B cell (primary cell): ENCODE data around the gene SPINT4. TPM values are rescaled to one million over a fixed set of nuclear protein-coding genes. Genes with fewer than 3 reads are reported as not detected.
"Not testable (repeated sequence)": the region's sequence is repeated elsewhere in the genome, so short reads cannot be mapped to it uniquely, and the experiment has no call there.

ENCODE experiments used
- ATAC-seq: fragments of 200-7000 bp; cut with Tn5 transposase; one replicate; pipeline ENCODE4 v1.10.0; 2021; ENCODE audit warnings: low read depth, mild to moderate bottlenecking, moderate number of reproducible peaks, moderate library complexity
- CTCF ChIA-PET: fragments of 350-600 bp; sonication (Branson Sonifier 250); formaldehyde crosslinking; loops from one replicate; lab custom pipeline; 2021; ENCODE audit warnings: antibody characterized with exemption, inconsistent platforms; lab: Charles Lee
- POLR2A ChIA-PET: fragments of 350-600 bp; sonication (Branson Sonifier 250); formaldehyde crosslinking; loops from one replicate; lab custom pipeline; 2021; ENCODE audit warnings: antibody characterized with exemption; lab: Charles Lee
- DNase-seq: peaks from one replicate; pipeline ENCODE4 v3.0.0; 2013
- H2AFZ ChIP-seq: 2 replicates; pipeline ENCODE4 v1.6.1; 2012; ENCODE audit warnings: mild to moderate bottlenecking, low read depth, low read length; ENCODE audit not compliant: insufficient read depth, poor library complexity, severe bottlenecking
- H3K27ac ChIP-seq, 2 donors: 1 replicate in 1 of 2; 2 replicates in 1 of 2; pipeline ENCODE4 v1.5.1; 2012 to 2013; ENCODE audit warnings: low read length in 2 of 2, mild to moderate bottlenecking in 2 of 2, moderate library complexity in 1 of 2
- H3K27me3 ChIP-seq, 4 experiments: fragments of 200-600 bp in 1 of 4; sonication (generic) in 1 of 4; replicated peaks in 1 of 4; 1 replicate in 2 of 4; 2 replicates in 2 of 4; pipeline versions ENCODE4 v1.6.1 to v1.7.0; 2013 to 2016; ENCODE audit warnings: low read length in 3 of 4, mild to moderate bottlenecking in 2 of 4, mixed read lengths in 1 of 4, moderate library complexity in 1 of 4; ENCODE audit not compliant: insufficient read depth in 4 of 4, control insufficient read depth in 3 of 4; ENCODE audit errors: control extremely low read depth in 1 of 4
- H3K36me3 ChIP-seq, 2 experiments: replicated peaks in 1 of 2; 1 replicate in 1 of 2; 2 replicates in 1 of 2; pipeline versions ENCODE4 v1.6.1 to v1.7.1; 2013; ENCODE audit warnings: low read length in 1 of 2; ENCODE audit not compliant: insufficient read depth in 2 of 2, control insufficient read depth in 1 of 2; ENCODE audit errors: control extremely low read depth in 1 of 2, extremely low read depth in 1 of 2
- H3K4me1 ChIP-seq, 2 donors: fragments of 200-600 bp in 1 of 2; sonication (generic) in 1 of 2; 1 replicate in 1 of 2; 2 replicates in 1 of 2; pipeline versions ENCODE4 v1.5.1 to v1.6.1; 2013 to 2017; ENCODE audit warnings: low read length in 2 of 2; ENCODE audit not compliant: control insufficient read depth in 2 of 2, insufficient read depth in 2 of 2
- H3K4me2 ChIP-seq: replicated peaks from 2 replicates; pipeline ENCODE3; 2012; ENCODE audit warnings: mild to moderate bottlenecking, low read depth, low read length; ENCODE audit not compliant: poor library complexity, severe bottlenecking
- H3K4me3 ChIP-seq, 5 experiments: fragments of 200-600 bp in 1 of 5; sonication (generic) in 1 of 5; 1 replicate in 3 of 5; 2 replicates in 2 of 5; pipeline versions ENCODE4 v1.5.1 to v1.7.0; 2011 to 2016; ENCODE audit warnings: low read length in 4 of 5, mild to moderate bottlenecking in 4 of 5, low read depth in 2 of 5, control low read depth in 1 of 5, moderate library complexity in 1 of 5; ENCODE audit not compliant: insufficient read depth in 1 of 5; ENCODE audit errors: control extremely low read depth in 1 of 5, extremely low read depth in 1 of 5
- H3K79me2 ChIP-seq: fragments of 200-600 bp; sonication (generic); one replicate; pipeline ENCODE4 v1.6.0; 2016; ENCODE audit warnings: low read length; ENCODE audit not compliant: control insufficient read depth, insufficient read depth
- H3K9ac ChIP-seq: fragments of 200-600 bp; sonication (generic); 2 replicates; pipeline ENCODE4 v1.6.1; 2017; ENCODE audit warnings: mild to moderate bottlenecking, low read length, moderate library complexity
- H3K9me3 ChIP-seq, 3 donors: one replicate each; pipeline versions ENCODE4 v1.6.1 to v1.7.1; 2013; ENCODE audit warnings: low read length in 2 of 3; ENCODE audit not compliant: control insufficient read depth in 2 of 3, insufficient read depth in 1 of 3; ENCODE audit errors: control extremely low read depth in 1 of 3
- H4K20me1 ChIP-seq: 2 replicates; pipeline ENCODE4 v1.6.0; 2012; ENCODE audit warnings: mild to moderate bottlenecking, low read length; ENCODE audit not compliant: insufficient read depth, control insufficient read depth, poor library complexity, severe bottlenecking
- H3K27ac Mint-ChIP-seq: one replicate; pipeline ENCODE4 v1.8.0; 2021; ENCODE audit warnings: mixed read lengths
- H3K27me3 Mint-ChIP-seq: one replicate; pipeline ENCODE4 v1.8.0; 2021; ENCODE audit warnings: mixed read lengths
- H3K4me1 Mint-ChIP-seq: one replicate; pipeline ENCODE4 v1.8.0; 2021; ENCODE audit warnings: mixed read lengths
- H3K4me3 Mint-ChIP-seq: one replicate; pipeline ENCODE4 v1.8.0; 2021; ENCODE audit warnings: mixed read lengths
- H3K9me3 Mint-ChIP-seq: one replicate; pipeline ENCODE4 v1.8.0; 2022; ENCODE audit warnings: mixed read lengths; ENCODE audit not compliant: insufficient read depth
- CTCF ChIP-seq: fragments of 200-600 bp; IDR thresholded peaks from one replicate; pipeline ENCODE4 v1.8.0; 2022; ENCODE audit warnings: antibody characterized with exemption, mild to moderate bottlenecking
- EZH2 ChIP-seq: IDR thresholded peaks from 2 replicates; pipeline ENCODE4 v1.6.1; 2012; ENCODE audit warnings: borderline replicate concordance, low read depth, mild to moderate bottlenecking, moderate library complexity, low read length; ENCODE audit not compliant: insufficient read depth, poor library complexity, severe bottlenecking
- WGBS: methylation state at CpG from one replicate; pipeline ENCODE4 v1.1.5; 2013; ENCODE audit warnings: missing lambda C conversion rate; ENCODE audit not compliant: insufficient coverage; 5-methylcytosine and 5-hydroxymethylcytosine counted together
- intact Hi-C: fragments of 100-400 bp; cut with micrococcal nuclease; formaldehyde crosslinking; loops from one replicate; pipeline ENCODE4 v1.10.0; 2022
- polyA plus RNA-seq: library from polyadenylated mRNA; depleted of rRNA; stranded (reverse); fragments of >200 nt; gene quantifications from 2 replicates; pipeline ENCODE4 v1.2.3, GENCODE V29; 2012
- total RNA-seq, 2 donors: library from RNA; stranded (reverse); fragments of 120-200 nt in 1 of 2; gene quantifications; 1 replicate in 1 of 2; 2 replicates in 1 of 2; pipeline versions ENCODE4 v1.2.3 to v1.2.4, GENCODE V29; 2013 to 2022

Gene SPINT4
- total and polyA plus RNA-seq, 2 donors (not counting 1 experiment from before 2014, with no cell fraction given), result not detected

GRCh38 chr20:45679650-45680049, 42.5 kb upstream of the SPINT4 start:
- no peak for TF ChIP-seq CTCF
- no peak for TF ChIP-seq EZH2
- Histone ChIP-seq H3K4me2 (no peak overlapping the region), H3K4me1 (no peaks in the 10 kb centered on the region), H3K9ac (no peak overlapping the region), H3K79me2 (no peaks in the 10 kb centered on the region), H2AFZ (no peak overlapping the region), H4K20me1 (no peaks in the 10 kb centered on the region), H3K27me3 (peaks cover 0 to 4% (median 1%) of the 10 kb centered on the region in 4 experiments), H3K9me3 (peaks cover 0 to 26% (median 23%) of the 10 kb centered on the region in 3 donors), H3K27ac (no peak overlapping the region), H3K36me3 (no peaks in the 10 kb centered on the region), H3K4me3 (no peak overlapping the region)
- no peaks in the 10 kb centered on the region for H3K4me1 Mint-ChIP-seq
- intact Hi-C loops, result no loop called here
- POLR2A ChIA-PET, result no interaction called here
- H3K4me3 Mint-ChIP-seq, result no peak overlapping the region
- peaks cover 14% of the 10 kb centered on the region for H3K9me3 Mint-ChIP-seq
- peaks cover 38% of the 10 kb centered on the region for H3K27me3 Mint-ChIP-seq
- ATAC-seq (no peak), DNase-seq (no peak)
- CTCF ChIA-PET, result interaction anchor here (0.8 kb wide), 1 partner anchor 21 kb away, joined by 3 read pairs; no protein-coding TSS in a partner anchor
- no peak overlapping the region for H3K27ac Mint-ChIP-seq

GRCh38 chr20:45685896-45686295, 36.3 kb upstream of the SPINT4 start:
- ChIA-PET POLR2A (no interaction called here), CTCF (interaction anchor here (0.7 kb wide), 1 partner anchor 203 kb away, joined by 4 read pairs; no protein-coding TSS in a partner anchor)
- no peak overlapping the region for H3K4me2 ChIP-seq
- ATAC-seq (no peak), DNase-seq (no peak)
- H3K4me3 Mint-ChIP-seq, result no peak overlapping the region
- TF ChIP-seq CTCF (no peak), EZH2 (no peak)
- H4K20me1 ChIP-seq, result no peaks in the 10 kb centered on the region
- 69% methylated on average over 2 of the region's 3 CpGs for WGBS
- H3K9ac ChIP-seq, result no peak overlapping the region
- no peaks in the 10 kb centered on the region for H3K27me3 ChIP-seq
- intact Hi-C loops, result no loop called here
- H3K9me3 ChIP-seq, result peaks cover 0 to 2% (median 0%) of the 10 kb centered on the region in 3 donors
- no peaks in the 10 kb centered on the region for H3K36me3 ChIP-seq
- no peak overlapping the region for H3K27ac ChIP-seq
- H3K27me3 Mint-ChIP-seq, result peaks cover 22% of the 10 kb centered on the region
- no peak overlapping the region for H3K4me3 ChIP-seq
- H3K9me3 Mint-ChIP-seq, result no peaks in the 10 kb centered on the region
- H2AFZ ChIP-seq, result no peak overlapping the region
- no peaks in the 10 kb centered on the region for H3K79me2 ChIP-seq
- no peak overlapping the region for H3K27ac Mint-ChIP-seq
- H3K4me1 Mint-ChIP-seq, result no peaks in the 10 kb centered on the region
- no peaks in the 10 kb centered on the region for H3K4me1 ChIP-seq

- H2AFZ ChIP-seq, H3K4me1 ChIP-seq, H3K9me3 ChIP-seq, H3K36me3 ChIP-seq, H3K79me2 ChIP-seq, H3K27me3 ChIP-seq, H3K9me3 Mint-ChIP-seq, H3K27ac Mint-ChIP-seq, CTCF ChIA-PET, POLR2A ChIA-PET, DNase-seq, H3K9ac ChIP-seq, H3K4me2 ChIP-seq, H3K4me1 Mint-ChIP-seq, H3K4me3 ChIP-seq, H3K27ac ChIP-seq, H3K4me3 Mint-ChIP-seq, ATAC-seq, H4K20me1 ChIP-seq, intact Hi-C loops: not testable (repeated sequence)
- H3K27me3 Mint-ChIP-seq, result peaks cover 31% of the 10 kb centered on the region
- 94% methylated on average over 10 of the region's 12 CpGs for WGBS
Observed at GRCh38 chr20:45693346-45693745, 28.8 kb upstream of the SPINT4 start.
